AG20443 (cell line): ENCODE measurements around the gene SPRY1.

Experiments
- DNase-seq: peaks from one replicate; pipeline ENCODE4 v3.0.0; 2012; ENCODE audit warnings: low spot score, mixed read lengths

Gene SPRY1

GRCh38 chr4:123411514-123411913, 14.9 kb downstream of the SPRY1 start:
- DNase-seq: no peak

- no peak for DNase-seq
These were observed 15.5 kb downstream of the SPRY1 start for GRCh38 chr4:123412091-123412505.

DNA sequence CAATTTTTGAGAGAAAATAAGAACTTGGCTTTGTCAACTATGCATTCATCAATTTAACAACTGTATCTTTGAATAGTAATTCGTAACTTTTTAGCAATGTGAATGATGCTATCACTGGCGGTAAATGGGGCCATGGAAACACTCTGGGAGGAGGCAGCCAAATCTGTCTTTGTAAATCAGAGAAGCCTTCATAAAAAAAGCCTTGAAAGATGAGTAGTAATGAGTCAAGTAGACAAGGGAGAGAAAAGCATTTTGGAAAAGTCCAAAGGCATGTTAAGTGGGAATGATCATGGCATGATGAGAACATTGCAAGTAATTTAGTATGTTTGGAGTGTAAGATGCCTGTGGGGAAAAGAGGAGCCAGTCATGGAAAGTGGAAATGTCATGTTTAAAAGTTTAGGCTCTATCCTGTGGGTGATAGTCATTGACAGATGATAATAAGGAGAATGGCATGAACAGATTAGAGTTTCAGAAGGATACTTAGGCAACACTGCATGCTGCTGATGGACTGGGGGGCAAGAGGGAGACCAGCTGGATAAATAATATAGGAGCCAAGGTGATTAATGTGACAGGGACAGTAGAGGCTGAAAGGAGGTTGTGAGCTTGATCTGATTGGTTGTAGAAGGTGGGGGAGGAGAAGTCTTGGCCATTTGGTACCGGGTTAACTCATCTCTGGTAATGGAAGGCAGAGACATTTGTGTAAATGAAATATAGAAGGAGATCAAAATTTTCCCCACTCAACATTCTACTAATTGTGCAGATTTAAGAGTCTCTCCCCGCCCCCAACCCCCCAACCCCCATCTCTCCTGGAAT, 16.3 kb downstream of the SPRY1 start:
- peak; percentile 42 for DNase-seq

- no peak for DNase-seq
These were observed 19.0 kb downstream of the SPRY1 start for GRCh38 chr4:123415576-123415975.

DNA sequence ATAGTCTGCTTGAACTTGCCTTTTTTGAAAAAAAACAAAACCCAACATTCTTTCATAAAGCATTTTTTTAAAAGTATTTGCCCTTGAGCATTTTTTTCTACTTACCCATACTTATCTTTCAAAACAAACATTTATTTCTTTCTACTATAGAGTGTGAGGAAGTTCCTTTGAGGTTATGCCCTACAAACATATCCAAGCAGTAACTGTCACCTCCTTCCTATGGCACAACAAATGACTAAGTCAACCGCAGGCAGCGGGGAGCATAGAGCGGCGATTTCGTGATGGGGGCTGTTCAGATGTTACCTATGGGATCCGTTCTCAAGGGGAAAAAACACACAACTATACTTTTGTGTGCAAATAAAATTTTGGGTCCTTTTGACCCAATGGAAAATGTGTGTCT, 19.4 kb downstream of the SPRY1 start:
- DNase-seq: peak; percentile 38

DNA sequence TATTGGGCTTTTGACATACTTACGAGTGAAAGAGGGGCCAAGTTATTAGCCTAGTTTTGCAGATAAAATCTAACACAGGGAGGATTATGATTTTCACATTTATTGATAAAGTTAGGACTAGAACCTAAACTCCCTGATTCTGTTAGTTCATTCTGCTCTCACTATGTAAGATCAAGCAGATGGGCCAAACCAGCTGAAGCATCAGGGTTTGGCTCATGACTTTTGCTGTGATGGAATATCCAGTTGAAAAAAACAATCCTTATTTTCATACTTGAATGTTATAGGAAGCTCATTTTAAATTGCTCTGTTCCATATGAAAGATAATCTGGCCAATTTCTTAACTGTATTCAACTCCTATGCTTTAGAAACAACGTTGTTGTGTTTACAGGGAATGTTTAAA, 21.2 kb downstream of the SPRY1 start:
- no peak for DNase-seq

GRCh38 chr4:123418351-123418931, 21.8 kb downstream of the SPRY1 start:
- peak; percentile 88 for DNase-seq

DNA sequence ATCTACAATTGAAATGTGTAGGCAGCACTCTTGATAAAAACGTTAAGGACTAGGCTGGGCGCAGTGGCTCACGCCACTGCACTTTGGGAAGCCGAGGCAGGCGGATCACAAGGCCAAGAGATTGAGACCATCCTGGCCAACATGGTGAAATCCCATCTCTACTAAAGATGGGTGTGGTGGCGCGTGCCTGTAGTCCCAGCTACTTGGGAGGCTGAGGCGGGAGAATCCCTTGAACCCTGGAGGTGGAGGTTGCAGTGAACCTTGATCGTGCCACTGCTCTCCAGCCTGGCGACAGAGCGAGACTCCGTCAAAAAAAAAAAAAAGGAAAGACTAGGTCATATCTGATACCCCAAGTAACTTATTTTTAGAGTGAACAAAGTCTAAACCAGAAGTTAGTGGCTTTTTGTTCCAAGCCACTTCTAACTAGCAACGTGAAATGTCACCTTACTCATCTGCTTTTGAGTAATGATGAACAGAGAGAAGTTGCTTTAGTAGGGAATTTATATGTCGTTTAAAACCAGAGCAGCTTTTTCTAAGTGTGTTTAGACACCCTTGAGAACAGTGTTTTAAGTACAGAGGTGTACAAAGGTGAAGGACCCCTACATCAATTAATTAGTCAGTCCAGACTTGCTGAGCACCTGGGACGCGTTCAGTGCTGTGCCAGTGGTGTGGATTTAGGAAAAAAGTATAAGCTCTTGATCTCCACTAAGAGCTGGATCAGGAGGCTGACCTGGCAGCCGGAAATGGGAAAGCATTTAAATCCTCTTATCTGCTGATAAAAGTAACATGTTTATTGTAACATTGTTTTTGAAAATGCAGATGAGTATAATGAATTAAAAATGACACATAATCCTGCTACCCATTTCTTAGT, 23.5 kb downstream of the SPRY1 start:
- DNase-seq: no peak

- no peak for DNase-seq
These were observed 24.8 kb downstream of the SPRY1 start for GRCh38 chr4:123421227-123421936.

DNA sequence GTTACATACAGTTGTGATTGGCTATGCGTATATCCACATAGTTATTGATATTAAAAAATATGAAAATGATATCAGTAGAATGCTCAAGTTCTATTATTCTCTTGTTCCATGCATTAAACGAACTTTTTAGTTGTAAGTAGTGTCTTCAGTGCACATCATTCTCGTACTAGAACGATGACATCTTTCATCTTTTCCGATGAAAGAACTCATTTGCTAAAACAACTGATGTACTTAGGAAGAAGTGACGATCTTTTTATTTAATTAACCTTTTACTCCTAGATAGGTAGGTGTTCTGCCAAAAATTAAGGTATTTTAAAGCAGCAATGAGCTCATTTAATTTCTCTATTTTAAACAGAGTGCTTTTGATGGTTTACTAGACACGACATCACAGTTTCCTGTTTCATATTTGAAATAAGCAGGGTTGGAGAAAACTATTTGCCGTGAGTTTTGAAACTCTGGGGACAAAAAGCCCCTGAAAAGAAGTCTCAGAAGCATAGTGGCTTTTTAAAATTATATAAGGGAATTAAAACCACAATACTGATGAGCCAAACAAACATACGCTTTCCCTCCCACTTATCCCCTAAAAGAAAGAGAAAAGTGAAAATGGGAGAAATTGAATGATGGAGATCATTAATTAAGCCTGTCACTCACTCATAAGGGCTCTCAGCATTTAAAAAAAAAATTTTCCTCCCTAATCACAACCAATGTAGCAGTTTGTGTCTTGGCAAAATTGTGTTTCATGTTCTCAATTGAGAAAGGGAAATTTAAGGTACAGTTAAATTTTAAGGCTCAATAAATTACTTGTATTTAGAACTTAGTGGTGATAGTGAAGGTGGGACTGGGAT, 25.6 kb downstream of the SPRY1 start:
- no peak for DNase-seq

GRCh38 chr4:123423819-123424218, 27.2 kb downstream of the SPRY1 start:
- DNase-seq: no peak

GRCh38 chr4:123427951-123428350, 31.4 kb downstream of the SPRY1 start:
- DNase-seq: no peak

- DNase-seq: no peak
These were observed 33.4 kb downstream of the SPRY1 start for GRCh38 chr4:123430031-123430430.

DNA sequence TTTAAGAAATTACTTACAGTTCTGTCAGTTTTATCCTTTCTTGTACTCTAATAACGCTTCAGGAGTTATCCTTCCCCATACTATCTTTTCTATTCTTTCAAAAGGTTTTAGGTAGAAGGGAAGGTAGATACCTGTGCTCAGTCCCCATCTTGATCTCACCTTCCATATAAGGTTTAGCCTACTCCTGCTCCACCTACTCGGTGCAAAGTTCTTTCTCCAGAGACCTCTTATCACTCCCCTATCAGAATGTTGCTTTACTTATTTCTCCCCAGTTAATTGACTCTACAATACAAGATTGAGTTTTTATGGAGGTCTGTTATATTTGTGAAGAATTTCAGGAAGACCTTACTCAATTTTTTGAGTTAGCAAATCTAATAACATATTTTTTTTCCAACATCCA, 33.9 kb downstream of the SPRY1 start:
- no peak for DNase-seq

DNA sequence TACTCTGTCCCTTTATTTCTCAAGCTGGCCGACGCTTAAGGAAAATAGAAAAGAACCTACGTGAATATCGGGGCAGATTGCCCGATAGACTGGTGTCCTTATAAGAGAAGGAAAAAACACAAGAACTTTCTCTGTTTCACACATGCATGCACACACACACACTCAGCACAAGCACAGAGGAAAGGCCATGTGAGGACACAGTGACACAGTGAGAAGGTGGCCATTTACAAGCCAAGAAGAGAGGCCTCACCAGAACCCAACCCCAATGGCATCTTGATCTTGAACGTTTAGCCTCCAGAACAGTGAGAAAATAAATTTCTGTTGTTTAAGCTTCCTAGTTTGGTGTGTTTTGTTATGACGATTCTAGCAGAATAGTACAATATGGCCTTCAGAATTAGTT, 37.0 kb downstream of the SPRY1 start:
- DNase-seq: no peak

- DNase-seq: no peak
These were observed 37.4 kb downstream of the SPRY1 start for GRCh38 chr4:123433976-123434375.

- no peak for DNase-seq
These were observed 38.9 kb downstream of the SPRY1 start for GRCh38 chr4:123435246-123436113.

GRCh38 chr4:123438031-123438430, 41.4 kb downstream of the SPRY1 start:
- no peak for DNase-seq

- no peak for DNase-seq
These were observed 47.0 kb downstream of the SPRY1 start for GRCh38 chr4:123443401-123444289.
